T47D (cell line): Measurements from ENCODE around the gene CENPQ.

ENCODE experiments used
- DNase-seq, 2 experiments: peaks; one replicate each; pipeline versions ENCODE4 v3.0.0 to v3.0.0-alpha.2; 2011 to 2012; ENCODE audit warnings: low read depth in 1 of 2, low spot score in 1 of 2
- JUND ChIP-seq: IDR thresholded peaks from 2 replicates; pipeline ENCODE4 v1.6.1; 2012; ENCODE audit warnings: low read depth
- in situ Hi-C: cut with HindIII; loops from 2 replicates; pipeline ENCODE4 v1.10.0; 2016; ENCODE audit warnings: low sequenced_read_pairs, low pct_unique_long_range_greater_than_20kb

Gene CENPQ

DNA sequence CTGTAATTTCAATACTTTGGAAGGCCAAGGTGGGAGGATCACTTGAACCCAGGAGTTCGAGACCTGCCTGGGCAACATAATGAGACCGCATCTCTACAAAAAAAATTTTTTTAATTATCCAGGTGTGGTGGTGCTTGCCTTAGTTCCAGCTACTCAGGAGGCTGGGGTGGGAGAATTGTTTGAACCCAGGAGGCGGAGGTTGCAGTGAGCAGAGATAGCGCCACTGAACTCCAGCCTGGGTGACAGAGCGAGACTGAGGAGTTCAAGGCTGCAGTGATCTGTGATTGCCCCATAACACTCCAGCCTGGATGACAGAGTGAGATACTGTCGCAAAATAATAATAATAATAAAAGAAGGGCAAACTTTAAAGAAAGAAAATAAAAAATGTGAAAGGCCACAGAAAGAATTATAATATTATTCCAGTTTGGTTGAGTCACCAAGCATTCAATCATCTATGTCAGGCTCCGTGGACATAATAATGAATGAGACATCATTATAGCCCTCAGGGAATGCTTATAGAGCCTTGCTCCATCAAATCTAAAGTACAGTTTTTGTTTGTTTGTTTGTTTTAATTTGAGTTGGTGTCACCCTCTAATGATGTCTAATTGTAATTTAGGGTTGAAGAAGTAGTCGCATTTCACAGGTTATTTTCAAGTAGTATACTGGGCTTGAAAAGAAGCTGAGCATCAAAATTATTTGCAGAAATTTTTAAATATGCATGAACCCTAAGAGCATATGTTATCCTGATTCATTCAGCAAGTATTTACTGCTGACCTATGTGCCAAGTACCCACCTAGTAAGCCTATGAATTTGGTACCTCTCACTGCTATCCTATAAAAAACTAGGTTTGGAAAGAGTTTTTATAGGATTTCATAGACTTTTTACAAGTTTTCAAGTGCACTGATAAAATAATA lies 51.7 kb downstream of the CENPQ start:
- TF ChIP-seq JUND = no peak
- in situ Hi-C loops = no loop called here
- DNase-seq = no peak

DNA sequence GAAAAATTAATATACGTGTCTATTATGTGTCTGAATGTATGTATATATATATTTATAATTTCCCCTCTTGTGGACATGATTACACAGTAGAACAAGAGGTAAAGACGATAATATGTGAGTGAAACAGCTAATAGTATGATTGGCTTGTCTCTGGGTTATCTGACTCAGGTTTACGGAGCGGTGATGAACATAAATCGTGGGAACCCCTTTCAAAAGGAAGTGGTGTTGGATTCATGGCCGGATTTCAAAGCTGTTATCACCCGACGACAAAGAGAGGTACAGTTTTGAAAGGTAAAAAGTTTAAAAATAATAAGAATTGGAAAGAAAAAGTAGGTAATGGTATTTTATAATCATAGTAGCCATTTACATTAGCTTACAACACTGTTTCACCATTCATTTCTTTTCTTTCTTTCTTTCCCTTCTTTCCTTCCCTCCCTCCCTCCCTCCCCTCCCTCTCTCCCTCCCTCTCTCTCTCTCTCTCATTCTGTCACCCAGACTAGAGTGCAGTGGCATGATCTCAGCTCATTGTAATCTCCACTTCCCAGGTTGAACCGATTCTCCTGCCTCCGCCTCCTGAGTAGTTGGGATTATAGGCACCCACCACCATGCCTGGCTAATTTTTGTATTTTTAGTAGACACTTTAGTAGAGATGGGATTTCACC lies 52.4 kb downstream of the CENPQ start:
- in situ Hi-C loops = no loop called here
- TF ChIP-seq JUND = no peak
- DNase-seq = no peak

DNA sequence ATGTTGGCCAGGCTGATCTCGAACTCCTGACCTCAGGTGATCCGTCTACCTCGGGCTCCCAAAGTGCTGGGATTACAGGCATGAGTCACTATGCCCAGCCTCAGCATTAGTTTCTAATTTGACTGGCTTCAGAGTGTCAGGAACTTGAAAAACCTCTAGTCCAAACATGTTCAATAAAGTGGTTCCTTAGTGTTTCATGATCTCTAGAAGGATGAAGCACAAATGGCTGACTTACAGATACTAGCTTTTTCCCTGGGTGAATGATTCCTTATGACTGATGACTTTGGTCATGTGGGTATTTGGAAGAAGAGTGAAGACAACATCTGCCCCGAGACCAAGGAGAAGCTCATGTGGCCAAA lies 53.0 kb downstream of the CENPQ start:
- DNase-seq = no peak
- in situ Hi-C loops = no loop called here
- TF ChIP-seq JUND = no peak

DNA sequence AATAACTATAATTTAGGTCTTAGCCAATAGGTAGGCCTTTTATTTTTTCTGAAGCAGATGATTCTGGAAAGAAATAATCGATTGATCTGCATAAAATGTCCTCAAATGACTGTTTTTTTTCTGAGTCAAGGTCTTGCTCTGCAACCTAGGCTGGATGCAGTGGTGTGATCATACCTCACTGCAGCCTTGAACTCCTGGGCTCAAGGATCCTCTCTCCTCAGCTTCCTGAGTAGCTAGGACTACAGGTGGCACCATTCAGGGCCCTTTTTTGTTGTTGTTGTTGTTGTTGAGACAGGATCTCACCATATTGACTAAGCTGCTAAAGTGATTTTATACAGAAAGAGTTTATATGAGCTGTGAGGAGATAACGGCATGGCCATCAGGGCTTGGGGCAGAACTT lies 54.7 kb downstream of the CENPQ start:
- DNase-seq = no peak
- in situ Hi-C loops = no loop called here
- no peak for TF ChIP-seq JUND

DNA sequence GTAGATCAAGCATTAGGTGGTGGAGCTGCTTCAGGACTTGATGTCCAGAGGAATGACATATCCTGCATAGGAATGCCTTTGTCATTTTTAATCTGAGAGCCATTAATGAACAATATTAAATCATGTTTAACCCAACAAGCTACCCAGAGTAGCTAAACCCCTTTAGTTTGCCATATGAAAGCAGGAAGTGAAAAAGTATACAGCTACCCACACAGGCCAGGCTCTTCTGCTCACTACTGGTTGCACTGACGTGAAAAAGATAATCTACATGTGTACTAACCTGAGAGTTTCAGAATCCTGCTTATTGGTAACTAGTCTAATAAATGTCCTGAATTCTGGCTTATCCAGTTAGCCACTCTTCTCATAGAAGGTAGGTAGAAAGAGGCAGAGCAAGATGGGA lies 56.5 kb downstream of the CENPQ start:
- DNase-seq = no peak
- in situ Hi-C loops = no loop called here
- no peak for TF ChIP-seq JUND

DNA sequence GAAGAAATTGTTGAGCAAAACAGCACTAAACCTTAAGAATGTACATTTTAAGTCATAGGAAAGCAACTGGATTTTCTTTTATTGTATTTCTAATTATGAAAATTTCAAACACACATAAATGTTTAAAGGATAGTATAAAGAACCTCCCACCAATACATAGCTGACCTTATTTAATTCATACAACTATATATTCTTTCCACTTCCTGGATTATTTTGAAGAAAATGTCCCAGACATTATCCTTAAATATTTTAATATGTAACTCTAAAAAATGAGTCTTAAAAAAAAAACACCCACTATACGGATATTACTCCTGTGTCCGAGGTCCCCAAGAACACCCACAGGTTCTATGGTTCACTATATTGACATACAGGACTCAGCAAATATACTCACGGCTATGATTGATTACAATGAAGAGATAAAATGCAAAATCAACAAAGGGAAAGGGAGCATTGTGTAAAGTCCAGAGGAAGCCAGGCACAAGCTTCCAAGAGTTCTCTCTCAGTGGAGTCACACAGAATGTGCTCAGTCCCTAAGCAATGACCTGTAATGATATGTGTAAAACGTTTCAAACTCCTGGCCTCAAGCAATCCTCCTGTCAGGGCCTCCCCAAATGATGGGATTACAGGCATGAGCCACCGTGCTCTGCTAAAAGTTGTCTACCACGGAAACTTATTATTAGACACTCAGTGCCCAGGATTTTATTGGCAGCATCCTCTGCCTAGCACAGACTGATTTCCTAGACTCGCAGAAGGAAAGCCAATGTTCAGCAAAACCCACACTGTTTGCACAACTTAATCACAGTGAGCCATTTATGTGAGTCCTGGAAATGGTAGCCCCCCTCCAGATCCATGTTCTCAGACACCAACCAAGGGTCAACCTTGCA lies 59.8 kb downstream of the CENPQ start:
- in situ Hi-C loops = no loop called here
- no peak for TF ChIP-seq JUND
- DNase-seq = peak in 1 of 2 experiments; percentile 77

DNA sequence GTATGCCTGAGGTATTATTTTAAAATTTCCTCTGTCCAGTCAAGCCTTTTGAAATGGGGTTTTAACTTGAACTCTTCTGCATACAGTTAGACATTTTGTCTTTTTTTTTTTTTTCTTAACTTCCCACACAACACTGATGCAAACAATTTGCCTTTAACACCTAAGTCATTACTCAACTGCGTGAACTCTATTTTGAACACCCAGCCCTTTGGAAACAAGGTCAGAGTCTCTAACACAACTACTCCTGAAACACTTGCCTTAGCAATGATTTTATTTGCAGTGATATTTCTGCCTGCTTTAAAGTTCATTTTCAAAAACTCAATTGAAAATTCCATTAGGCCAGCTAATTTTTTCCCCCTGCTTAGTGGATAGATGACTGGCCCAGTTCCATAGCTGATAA lies 60.7 kb downstream of the CENPQ start:
- in situ Hi-C loops = no loop called here
- DNase-seq = no peak
- TF ChIP-seq JUND = no peak

DNA sequence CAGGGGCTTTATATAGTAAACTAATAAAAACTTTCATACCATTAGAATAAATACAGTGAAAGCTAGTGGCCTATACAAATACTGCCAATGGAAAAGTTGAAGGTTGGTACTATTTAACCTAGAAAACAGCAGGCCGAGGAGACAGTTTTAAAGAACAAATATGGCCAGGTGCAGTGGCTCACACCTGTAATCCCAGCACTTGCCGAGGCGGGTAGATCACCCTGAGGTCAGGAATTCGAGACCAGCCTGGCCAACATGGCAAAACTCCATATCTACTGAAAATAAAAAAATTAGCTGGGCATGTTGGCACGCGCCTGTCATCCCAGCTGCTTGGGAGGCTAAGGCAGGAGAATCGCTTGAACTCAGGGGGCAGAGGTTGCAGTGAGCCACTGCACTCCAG lies 61.4 kb downstream of the CENPQ start:
- DNase-seq = peak in 1 of 2 experiments; percentile 64
- TF ChIP-seq JUND = no peak
- in situ Hi-C loops = no loop called here

DNA sequence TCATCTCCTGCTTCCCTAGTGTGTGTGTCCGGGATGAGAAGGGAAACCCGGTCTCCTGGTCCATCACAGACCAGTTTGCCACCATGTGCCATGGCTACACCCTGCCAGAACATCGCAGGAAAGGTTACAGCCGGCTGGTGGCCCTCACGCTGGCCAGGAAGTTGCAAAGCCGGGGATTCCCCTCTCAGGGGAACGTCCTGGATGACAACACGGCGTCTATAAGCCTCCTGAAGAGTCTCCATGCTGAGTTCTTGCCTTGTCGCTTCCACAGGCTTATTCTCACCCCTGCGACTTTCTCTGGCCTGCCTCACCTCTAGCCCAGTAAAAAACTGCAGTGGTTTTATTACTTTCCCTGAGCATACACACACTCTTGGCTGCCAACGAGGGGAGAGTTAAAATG lies 63.4 kb downstream of the CENPQ start:
- no peak for TF ChIP-seq JUND
- in situ Hi-C loops = no loop called here
- no peak for DNase-seq

DNA sequence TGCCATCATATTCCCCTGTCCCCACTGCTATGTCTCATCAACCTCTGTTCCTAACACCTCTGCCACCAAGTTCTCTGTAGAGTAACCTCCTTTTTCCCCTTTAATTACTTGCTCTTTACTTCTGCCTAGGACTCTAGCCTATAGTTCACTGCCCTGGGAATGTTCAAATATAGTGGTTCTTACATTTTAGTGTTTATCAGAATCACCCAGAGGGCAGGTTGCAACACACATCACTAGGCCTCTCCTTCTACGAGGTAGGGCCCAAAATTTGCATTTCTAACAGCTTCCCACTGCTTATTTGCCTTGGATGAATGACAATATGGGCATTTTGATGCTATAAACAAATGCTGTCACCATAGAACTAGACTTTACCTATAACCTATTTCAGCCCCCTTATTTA lies 64.2 kb downstream of the CENPQ start:
- TF ChIP-seq JUND = no peak
- DNase-seq = no peak
- in situ Hi-C loops = no loop called here

DNA sequence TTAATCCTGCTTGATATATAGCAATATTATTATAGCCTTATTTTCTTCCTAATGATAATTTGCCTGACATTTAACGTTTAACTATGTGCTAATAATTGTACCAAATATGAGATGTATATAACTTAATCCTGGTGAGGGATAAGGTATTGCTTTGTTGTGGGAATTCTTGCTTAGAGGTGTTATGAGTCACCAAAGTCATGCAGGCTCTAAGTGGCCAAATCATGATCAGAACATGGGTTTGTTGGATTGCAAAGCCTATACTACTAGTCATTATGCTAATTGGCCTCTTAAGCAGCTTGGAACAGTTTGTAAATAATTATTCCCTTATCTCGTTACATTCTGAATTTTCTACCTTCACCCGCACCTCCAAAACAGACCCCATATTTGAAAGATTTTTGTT lies 65.4 kb downstream of the CENPQ start:
- in situ Hi-C loops = no loop called here
- no peak for TF ChIP-seq JUND

DNA sequence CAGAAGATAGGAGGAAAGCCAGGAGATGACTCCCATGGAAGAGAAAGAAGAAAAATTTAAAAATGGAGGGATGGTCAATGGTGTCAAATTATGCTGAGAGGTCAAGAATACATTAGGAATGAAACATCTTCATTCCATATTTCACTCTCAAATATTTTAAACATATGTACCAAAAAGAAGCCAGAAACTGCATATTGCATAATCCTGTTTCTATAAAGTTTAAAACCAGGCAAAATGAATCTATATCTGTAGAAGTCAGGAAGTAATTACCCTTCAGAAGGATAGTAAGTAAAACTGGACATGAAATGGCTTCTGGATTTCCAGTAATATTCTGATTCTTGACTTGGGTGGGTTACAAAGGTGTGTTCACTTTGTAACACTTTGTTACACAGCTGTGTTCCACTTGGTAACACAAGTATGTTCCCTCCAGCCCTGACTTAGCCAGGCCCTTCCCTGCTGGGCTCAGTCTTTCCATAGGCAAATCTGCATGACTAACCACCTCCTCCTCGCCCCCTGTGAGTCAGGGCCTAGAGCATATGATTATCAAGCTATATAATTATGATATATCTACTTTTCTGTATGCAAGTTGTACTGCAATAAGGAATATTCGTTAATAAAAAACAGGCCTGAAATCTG lies 67.1 kb downstream of the CENPQ start:
- in situ Hi-C loops = no loop called here
- DNase-seq = no peak
- no peak for TF ChIP-seq JUND

More for the DNA sequence above, 65.4 kb downstream of the CENPQ start:
- DNase-seq = no peak
